Activated T-cell treated with anti-CD3 and anti-CD28 coated beads for 1 hour (primary cell): ENCODE data around the gene SH2B3.

Source experiments
- DNase-seq: peaks from one replicate; pipeline ENCODE4 v3.0.0-alpha.2; 2020; ENCODE audit warnings: low read depth

The SH2B3 gene

DNA sequence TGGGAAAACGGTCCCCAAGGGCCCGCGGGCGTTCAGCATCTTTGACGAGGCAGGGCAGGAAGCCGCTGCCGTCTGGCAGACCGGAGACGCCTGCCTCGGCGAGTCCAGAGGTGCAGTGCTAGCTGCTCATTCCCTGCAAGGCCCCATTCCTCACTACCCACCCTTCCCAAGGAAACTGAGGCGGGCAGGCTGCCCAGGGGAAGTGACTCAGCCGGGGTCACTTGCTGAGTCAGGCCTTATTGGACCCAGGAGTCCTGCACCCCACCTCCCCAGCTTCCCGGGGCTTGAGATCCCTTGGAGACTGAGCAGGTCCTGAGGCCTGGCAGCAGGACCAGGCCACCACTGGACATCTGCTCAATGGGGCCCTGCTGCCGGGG lies 3.7 kb downstream of the SH2B3 start:
- no peak for DNase-seq

DNA sequence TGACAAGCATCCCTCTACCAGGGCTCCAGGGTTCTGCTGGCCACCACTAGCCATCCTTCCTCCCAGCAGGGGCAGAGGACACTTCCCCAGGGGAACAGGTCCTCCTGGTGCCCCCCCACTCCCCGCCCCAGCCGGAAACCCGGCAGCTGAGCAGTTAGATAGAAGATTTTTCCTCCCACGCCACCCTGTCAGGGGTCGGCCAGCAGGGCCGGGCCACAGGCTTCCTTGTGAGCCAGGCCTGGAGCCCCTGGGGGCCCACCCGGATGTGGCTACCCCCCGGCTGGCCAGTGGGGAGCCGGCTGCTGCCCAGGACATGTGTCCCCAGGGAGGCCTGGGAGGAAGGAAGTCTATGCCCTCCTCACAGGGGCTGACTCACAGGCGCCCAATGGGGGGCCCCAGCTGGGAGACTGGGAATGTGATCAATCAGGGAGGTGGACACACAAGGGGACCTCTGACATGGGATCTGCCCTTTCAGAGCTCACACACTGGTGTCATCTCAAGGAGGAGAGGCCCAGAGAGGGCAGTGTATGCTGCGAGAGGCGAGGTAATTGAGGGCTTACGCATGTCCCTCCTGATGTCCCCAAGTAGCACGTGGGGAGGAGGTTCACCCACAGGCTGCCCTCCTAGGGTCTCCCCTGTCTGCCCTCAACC lies 4.2 kb downstream of the SH2B3 start:
- no peak for DNase-seq

DNA sequence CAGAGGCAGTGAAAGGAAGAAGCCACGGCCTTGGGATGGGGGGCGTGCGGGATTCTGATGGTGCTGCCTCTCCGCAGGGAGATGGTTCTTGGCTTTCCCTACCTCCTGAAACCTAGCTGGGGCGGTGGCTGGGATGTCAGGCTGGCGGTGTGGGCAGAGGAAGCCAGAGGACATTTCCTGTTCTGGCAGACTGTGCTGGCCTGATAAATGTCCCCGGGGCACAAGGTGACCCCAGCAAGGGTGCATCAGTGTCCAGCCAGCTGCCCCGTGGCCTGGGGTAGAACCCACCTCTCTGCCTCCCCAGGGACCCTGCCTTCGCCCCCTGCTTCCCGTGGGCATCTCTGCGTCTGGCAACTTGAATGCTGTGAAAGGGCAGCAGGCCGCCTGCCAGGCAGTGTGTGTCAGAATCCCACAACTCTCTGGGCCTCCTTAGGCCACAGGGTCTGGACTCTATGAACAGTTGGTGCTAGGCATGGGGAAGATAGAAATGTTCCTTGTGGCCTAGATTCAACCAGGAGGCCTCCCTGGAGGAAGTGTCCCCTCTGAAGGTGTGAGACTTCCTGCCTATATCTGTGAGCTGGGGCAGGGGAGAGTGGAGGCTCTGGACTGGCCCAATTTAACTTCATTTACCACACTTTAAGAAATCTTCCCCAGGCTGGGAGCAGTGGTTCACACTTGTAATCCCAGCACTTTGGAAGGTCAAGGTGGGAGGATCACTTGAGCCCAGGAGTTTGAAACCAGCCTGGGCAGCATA lies 4.9 kb downstream of the SH2B3 start:
- no peak for DNase-seq

DNA sequence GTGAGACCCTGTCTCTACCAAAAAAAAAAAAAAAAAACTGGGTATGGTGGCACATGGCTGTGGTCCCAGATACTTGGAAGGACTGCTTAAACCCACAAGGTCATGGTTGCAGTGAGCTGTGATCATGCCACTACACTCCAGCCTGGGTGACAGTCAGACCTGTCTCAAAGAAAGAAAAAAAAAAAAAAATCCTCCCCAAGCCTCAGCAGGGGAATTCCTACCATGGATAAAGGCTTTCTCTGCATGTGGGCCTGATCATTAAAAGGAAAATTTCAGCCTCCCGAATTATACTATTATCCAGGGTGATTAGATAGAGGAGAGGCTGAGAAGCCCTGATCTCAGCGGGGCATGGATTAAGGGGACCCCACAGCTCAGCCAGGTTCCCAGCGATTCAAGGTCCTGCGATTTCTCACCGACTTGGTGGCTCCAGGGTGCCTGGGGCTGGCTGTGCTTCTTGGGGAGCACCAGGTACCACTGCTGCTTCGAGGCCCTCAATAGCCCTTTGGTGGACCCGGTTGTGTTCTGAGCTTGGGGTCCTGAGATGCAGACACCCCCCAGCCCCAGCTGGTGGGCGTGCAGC lies 5.6 kb downstream of the SH2B3 start:
- no peak for DNase-seq

DNA sequence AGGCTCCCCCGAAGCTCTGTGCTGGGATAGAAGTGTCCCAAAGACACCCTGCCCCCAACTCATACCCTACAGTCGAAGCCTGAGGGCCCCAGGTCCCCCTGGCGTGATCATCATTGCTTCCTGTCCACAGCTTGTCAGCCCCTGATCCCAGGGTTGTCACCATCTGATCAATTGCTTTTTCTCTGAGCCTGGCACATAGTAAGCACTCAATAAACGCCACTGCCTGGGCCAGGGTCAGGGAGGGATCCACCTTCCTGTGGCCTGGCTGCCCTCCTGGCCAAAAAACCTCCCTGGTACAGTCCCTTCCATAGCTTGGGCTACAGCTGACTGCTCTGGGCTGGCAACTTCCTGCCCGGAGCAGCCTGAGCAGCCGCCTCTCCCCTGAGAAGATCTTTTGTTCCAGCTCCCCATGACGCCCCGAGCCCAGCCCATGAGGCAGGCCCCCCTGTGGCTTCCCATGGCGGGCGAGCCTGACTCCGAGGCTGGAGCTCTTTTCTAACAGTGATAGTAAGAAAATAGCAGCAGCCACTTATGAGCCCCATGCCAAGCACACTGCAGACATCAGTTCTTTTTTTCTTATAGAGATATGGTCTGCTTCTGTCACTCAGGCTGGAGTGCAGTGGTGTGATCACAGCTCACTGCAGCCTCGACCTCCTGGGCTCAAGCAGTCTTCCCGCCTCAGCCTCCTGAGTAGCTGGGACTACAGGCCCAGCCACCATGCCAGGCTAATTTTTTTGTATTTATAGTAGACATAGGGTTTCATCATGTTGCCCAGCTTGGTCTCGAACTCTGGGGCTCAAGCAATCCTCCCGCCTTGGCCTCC lies 6.5 kb downstream of the SH2B3 start:
- no peak for DNase-seq

DNA sequence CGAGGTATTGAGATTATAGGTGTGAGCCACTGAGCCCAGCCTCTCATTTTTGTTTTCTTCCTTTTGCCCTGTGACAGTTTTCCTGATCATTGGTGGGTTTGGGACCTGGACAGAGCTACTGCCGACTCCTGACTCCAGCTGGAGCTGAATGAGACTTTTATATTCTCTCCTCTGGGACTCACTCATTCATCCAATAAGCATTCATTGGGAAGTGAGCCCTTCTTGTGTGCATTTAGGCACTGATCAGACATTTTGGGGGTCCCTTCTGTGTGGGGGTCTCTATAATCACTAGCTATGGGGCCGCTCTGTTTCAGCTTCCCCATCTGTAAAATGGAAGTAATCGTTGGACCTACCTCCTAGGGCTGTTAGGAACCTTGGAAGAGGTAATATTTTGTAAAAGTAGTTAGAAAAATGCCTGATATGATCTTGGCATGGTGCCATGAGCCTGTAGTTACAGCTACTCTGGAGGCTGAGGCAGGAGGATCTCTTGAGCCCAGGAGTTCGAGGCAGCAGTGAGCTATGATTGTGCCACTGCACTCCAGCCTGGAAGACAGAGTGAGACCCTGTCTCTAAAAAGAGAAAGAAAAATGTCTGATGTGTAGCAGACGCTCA lies 7.2 kb downstream of the SH2B3 start:
- no peak for DNase-seq

DNA sequence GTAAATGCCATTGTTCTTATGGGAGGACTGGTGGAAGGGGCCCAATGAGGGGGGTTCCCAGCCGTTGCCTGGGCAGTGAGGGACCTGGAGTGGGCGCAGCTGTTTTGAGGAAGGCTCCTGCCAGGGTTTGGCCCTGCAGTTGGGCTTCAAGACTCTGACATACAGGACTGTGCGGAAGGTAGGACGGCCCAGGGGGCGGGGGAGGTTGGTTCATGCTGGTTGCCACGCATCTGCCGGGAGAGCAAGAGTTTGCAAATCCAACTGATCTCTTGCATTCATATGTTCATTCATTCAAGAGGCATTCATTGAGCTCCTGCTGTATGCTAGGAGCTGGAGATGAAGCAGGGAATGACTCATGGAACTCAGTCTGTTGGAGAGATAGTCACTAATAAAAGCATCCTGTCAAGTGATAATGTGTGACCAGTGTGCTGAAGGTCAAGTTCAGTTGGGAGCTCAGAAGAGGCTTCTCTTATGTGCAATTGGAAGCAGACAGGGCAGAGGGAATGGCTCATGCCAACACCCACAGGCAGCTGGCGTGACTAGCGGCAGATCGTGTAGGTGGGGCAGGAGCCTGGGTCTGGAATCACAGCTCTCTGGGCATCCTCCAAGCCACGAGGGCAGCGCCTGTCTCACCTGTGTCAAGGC lies 7.8 kb downstream of the SH2B3 start:
- no peak for DNase-seq

DNA sequence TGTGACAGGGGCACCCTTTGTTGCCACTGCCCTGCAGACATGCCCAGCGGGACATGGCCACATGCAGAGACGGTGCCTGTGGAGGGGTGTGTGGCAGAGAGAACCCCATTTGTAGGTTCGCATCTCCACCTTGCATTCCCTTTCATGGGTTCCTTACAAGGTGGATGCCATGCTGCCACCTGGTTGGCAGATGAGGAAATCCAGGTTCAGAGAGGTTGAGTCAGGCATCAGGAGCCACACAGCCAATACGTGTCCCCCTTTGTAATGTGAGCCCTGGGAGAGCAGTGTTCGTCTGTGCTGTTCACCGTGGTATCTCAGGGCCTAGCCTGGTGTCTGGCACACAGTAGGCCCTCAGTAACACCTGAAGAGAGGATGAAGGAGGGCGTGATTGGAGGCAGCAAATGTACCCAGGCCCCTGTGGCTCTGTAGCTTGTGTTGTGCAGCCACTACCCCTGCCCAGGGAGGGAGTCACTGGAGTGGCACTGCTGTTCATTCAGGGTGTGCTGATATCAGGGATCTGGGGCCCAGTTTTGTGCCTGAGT lies 9.1 kb downstream of the SH2B3 start:
- DNase-seq, result no peak

DNA sequence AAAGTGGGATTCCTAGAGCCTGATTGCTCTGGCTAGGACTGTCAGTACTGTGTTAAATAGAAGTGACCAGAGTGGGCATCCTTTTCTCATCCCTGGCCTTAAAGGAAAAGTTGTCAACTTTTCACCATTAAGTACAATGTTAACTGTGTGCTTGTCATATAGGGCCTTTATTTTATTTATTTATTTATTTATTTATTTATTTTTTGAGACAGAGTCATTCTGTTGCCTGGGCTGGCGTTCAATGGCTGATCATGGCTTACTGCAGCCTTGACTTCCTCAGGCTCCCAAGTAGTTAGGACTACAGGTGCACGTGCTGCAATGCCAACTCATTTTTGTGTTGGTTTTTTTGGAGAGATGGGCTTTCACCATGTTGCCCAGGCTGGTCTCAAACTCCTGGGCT lies 11.6 kb downstream of the SH2B3 start:
- no peak for DNase-seq

DNA sequence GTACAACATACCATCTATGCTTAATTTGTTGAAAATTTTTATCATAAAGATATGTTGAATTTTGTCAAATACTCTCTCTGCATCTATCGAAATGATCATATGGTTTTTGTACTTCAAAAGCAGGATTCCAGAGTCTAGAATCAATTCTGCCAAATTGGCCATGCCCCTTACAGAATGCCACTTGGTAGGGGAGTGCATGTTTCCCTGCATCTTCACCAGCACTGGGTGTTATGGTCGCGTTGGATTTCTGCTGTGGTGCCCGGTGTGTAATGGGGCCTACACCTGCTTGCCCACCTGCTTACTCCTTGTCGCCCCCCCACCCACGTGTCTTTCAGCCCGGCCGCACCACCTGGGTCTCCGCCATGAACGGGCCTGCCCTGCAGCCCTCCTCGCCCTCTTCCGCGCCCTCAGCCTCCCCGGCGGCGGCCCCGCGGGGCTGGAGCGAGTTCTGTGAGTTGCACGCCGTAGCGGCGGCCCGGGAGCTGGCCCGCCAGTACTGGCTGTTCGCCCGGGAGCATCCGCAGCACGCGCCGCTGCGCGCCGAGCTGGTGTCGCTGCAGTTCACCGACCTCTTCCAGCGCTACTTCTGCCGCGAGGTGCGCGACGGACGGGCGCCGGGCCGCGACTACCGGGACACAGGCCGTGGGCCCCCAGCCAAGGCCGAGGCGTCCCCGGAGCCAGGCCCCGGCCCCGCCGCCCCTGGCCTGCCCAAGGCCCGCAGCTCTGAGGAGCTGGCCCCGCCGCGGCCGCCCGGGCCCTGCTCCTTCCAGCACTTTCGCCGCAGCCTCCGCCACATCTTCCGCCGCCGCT lies 12.3 kb downstream of the SH2B3 start:
- no peak for DNase-seq

DNA sequence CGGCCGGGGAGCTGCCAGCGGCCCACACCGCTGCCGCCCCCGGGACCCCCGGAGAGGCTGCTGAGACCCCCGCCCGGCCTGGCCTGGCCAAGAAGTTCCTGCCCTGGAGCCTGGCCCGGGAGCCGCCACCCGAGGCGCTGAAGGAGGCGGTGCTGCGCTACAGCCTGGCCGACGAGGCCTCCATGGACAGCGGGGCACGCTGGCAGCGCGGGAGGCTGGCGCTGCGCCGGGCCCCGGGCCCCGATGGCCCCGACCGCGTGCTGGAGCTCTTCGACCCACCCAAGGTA lies 12.8 kb downstream of the SH2B3 start:
- DNase-seq, result no peak

DNA sequence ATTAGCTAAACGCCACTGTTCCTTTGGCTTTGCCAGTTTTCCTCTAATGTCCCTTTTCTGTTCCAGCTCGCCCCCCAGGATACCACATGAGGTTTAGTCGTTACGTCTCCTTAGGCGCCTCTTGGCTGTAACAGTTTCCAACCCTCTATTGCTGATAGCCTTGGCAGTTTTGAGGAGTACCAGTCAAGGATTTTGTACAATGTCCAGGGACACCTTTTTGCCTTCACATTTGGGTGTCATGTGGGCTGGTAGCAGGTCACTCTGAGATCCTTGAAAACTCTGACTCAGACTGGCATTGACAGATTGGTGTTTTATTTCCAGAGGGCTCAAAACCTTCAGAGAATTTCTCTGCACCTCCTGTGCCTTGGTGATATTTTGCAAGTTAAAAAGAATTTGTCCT lies 14.1 kb downstream of the SH2B3 start:
- DNase-seq, result no peak

DNA sequence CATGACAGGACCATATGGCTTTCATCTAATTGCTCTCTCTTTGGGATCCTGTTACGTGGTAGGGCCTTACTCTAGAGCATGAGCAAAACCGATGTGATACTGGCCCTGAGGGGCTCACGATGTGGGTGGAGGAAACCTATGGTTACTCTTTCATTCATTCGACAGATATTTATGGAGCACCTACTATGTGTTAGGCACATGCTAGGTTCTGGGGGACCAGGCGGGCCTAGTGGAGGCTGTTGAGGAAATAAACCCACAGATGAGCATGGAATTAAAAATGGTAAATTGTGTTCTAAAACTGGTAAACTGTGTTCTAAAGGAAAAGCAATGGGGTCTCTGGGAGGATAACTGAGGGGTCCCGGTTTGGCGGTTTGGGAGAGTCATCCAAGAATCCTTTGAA lies 14.8 kb downstream of the SH2B3 start:
- DNase-seq, result no peak

DNA sequence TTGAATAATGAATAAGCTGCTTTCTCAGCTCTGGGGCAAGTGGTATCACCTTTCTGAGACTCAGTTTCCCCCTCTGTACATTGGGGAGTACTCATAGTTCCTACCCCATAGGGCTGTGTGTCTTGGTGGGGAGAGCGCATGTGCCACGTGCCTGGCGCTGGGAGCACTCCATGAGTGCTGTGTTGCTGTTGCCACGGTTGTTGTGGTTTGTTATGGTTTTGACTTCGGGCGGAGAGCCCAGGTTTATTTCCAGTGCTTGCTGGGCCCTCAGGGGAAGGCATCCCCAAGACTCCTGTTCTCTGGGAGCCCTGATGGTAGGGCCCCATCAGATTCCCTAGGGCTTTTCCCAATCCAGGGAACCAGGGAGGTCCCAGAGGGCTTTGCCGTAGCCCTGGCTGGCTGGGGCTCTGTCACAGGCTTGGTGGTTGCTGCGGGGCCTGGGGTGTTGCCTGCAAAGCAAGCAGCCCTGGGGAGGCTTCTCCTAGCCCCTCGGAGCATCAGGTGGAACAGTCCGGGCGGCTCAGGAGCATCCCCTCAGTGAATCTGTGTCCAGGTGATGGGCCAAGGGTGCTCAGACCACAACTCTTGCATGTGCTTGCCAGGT lies 18.6 kb downstream of the SH2B3 start:
- no peak for DNase-seq

DNA sequence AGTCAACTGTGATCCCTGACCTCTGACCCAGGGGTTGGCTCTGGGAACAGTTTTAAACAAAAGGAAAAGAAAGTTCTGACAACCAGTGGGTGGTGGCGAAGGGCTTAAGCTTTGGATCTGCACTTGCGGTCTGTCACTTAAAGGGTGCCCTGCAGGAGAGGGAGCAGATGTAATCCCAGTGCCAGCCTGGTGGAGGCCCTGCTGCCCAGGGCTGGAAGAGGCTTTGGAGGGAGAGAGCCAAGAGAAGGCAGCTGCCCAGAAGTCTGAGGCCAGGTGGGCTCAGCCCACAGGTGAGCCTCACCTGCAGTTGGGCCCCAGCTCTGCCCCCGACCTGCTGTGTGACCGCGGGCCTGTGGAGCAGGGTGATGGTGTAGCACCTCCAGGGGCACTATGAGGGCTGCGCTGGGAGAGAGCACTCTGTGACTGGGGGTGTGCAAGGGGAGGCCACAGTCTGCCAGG lies 19.1 kb downstream of the SH2B3 start:
- no peak for DNase-seq

DNA sequence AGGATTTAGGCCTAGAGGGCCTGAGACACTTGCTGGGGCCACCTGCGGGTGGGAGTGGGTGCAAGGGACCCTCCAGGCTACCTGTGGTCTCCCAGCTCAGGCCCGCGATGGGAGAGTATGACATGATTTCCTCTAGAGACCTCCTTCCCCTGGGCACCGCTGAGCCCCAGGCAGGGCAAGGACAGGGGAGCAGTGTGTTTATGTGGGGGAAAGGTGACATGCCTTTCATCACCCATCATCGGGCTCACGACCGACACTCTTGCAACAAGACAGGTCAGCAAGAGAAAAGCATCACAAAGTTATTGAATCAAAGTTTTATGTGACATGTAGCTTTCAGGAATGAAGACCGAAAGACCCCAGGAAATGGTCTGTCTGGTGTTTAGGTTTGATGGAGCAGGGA lies 19.9 kb downstream of the SH2B3 start:
- no peak for DNase-seq

DNA sequence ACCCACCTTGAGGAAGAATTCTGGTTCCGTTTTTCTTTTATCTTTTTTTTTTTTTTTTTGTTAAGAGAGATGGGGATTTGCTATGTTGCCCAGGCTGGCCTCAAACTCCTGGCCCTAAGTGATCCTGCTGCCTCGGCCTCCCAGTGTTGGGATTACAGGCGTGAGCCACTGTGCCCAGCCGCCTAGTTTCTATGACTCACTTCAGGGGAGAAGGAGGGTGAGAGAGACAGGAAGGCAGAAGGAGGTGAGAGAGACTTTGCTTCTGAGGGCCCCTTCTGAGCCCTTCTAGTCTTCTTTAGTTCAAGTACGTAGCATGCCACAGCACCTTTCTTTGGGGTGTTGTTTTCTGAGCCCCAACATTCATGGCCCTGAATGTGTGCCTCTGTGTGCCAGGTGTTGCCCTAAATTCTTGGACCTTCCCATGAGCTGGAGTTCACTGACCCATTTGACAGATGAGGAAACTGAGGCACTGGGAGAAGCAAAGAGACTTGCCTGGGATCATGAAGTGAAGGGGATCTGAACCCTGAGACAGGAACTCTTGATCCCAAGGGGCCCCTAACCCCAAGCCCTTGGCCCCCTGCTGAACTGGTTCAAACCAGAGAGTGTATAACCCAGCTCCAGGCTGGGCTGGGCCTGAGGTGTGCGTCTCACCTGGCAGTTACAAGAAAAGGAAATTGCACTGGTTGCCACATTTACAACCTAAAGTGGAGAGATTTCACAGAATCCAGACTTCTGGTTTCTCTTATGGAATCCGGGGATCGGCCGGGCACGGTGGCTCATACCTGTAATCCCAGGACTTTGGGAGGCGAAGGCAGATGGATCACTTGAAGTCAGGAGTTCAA lies 20.8 kb downstream of the SH2B3 start:
- no peak for DNase-seq

DNA sequence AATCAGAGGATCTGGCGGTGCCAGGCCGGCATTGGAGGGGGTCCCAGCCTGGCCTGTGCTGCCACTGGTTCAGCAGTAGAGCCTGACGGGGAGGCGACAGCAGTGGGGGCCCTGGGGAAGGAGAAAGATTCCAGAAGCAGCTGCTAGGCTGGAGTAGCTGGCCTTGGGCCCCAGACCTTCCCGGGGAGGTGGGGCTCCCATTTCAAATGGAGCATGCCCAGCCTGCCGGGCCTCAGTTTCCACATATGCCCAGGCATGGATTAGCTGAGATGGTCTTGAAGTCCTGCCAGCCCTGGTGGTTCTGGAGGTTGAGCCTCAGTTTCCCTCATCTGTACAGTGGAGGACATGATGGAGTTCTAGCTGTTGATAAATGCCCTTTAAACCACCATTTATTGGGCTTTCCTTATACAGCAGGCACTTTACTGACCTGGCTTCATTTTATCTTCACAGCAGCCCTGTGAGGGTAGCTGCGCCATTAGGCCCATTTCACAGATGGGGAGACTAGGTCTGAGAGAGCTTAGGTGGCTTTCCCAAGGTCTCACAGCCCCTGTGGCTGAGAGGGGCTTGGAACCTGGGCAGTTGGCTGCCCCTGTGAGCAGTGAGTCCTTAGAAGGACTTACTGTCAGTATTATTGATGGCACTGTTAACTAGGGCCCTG lies 21.8 kb downstream of the SH2B3 start:
- DNase-seq, result no peak
